Right lung (tissue), 5 donors: Measurements from ENCODE around the gene AMOTL2. TPM values are rescaled to one million over a fixed set of nuclear protein-coding genes. Genes with fewer than 3 reads are reported as not detected.

Source experiments
- DNase-seq, 2 donors: peaks; one replicate each; pipeline ENCODE4 v3.0.0-alpha.2; 2013
- polyA plus RNA-seq, 5 donors: library from polyadenylated mRNA; unstranded; fragments of 120-200 nt; gene quantifications; one replicate each; pipeline versions ENCODE4 v1.2.1 to v1.2.3, GENCODE V29; 2013; ENCODE audit warnings: inconsistent platforms in 1 of 5, low replicate concordance in 1 of 5; ENCODE audit not compliant: insufficient read length in 5 of 5, insufficient read depth in 1 of 5

AMOTL2 gene
- polyA plus RNA-seq, 5 donors = 25.8 to 48.8 (median 38.0) TPM

DNA sequence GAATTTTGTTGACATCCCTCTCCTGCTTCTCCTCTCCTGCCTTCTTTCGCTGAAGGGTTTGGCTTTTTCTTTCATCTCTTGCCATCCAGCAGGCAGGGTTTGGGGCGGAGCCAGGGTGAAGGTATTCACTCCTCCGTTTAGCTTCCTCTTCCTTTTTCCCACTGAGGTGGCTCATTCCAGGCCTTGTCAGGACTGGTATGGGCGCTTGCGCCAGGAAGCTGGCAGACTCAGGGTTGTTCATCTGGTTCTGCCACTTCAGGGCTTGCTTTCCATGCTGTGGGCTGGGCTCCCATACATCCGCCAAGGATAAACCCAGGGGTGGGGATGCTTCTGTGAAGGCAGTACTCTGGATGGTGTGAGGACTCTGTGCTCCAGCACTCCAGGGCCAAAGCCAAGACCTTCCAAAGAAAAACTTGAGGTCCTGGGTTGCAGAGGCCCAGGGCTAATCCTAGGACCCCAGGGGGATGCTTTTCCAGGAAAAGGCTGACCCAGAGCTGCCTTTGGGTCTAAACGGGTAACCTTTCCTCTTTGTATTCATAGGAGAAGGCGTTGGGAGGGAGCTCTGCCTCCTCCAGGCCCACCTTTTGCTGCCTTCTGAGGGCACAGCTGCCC is 7.7 kb upstream of the AMOTL2 start:
- DNase-seq = peak in 1 of 2 donors; percentile 72

DNA sequence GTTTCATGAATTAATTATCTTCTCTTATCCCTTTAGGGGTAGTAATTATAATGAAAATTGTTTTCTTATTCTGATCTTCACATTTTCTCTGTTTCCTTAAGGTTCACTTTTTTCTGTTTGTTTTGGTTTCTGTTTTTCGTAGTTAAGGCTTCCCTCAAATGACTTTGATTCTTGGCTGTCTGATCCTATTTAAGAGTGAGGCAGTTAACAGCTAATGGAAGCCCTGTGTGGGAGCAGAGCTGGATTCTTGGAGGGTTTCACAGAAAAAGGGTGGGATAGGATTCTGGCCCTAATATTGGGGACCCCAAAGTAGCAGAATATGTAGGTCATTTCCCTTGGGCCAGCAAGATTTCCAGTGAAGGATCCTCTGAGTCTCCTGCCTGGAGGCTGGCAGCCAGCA is 6.8 kb upstream of the AMOTL2 start:
- DNase-seq = no peak

DNA sequence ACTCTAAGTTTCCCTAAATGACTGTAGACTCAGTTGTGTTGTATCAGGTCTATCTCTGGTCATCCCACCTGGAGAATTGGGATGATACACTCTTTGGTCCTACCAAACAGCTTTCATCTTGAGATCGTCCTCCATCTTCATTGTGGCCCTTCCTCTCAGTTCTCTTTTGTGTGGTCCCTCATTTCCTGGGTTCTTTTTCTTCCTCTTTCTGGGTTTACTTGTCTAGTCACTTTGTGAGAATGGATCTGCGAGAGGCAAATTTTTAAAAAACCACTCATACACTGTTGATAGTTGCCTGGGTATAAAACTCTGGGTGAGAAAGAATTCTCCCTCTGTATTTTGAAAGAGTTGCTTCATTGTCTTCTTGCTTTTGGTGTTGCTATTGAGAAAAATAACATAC is 6.0 kb upstream of the AMOTL2 start:
- no peak for DNase-seq

DNA sequence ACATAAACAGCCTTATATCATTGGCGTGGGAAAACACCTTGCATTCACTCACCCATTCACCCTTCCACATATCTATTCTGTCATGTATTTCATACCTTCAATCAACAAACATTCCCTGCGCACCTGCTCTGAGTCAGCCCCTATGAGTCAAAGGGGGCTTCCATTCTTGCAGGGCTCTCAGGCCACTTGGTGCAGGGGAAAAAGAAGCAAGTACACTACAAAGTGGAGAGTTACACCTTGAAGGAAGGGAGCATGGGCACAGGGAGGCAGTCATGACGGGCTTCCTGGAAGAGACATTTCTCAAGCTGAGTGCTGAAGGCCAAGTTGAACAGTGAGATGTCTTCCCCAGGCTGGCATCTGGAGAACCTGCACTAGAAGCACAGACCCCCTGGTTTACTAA is 4.6 kb upstream of the AMOTL2 start:
- no peak for DNase-seq

DNA sequence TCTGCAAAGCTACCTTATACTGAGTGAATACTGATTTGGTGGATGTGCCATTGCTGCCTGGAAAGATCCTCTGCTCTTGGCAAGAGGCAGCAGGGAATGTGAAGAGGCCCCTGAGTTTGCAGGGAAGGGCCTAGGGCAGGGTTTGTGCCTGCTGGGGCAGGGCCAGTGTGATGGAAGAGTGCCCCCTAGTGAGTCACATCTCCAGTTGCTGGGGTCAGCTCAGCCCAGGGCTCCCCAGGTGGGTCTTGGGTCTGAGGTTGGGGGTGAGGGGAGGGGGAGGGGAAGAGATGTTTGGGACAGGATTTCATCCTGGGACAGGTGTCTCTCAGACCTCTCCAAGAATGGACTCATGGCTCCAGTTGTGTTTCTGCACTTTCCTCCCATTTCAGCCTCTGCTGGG is 4.1 kb upstream of the AMOTL2 start:
- no peak for DNase-seq

DNA sequence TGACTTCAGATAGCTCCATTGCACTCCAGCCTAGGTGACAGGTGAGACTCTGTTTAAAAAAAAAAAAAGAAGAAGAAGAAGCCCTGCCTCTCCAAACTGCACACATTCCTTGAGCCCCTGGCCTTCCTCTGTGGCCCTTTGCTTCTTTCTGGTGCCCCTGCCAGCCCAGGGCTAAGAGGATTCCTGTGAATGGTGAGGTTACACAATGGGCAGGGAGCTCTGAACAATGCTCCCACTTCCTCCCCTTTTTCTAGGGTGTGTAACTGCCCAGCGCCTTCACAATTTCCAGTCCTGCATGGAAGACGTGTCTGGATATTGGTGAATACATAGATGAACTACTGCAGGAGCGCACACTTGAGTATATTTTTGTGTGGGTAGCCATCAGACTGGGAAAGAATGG is 3.6 kb upstream of the AMOTL2 start:
- DNase-seq = no peak

DNA sequence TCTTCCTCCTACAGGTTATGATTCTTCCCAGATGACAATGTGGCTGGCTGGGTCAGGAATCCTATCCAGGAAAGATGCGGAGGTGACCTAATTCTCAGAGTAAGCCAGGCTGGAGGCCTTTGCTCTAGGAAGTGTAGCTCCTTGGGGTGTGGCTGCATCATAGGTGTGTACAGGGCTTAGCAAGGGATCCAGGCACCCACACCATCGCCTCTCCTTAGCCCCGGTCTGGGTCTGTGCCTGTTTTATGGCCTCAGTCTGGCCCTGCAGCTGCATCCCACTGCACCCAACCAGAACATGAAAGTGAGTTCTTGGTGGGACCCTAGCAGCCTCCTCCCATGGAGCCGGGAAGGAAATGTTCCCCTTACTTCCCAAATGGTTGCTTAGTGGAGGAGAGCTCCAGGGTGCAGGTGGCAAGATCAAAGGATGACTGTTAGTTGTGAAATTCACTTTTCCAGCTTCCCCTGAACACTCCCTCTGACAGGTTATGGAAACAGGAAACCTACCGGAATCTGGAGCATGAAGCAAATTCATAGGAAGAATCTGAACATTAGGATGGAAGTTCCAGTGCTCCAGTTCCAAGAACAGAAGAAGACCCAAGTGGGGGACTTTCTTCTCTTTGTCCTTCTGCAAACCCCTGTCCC is 2.7 kb upstream of the AMOTL2 start:
- no peak for DNase-seq

DNA sequence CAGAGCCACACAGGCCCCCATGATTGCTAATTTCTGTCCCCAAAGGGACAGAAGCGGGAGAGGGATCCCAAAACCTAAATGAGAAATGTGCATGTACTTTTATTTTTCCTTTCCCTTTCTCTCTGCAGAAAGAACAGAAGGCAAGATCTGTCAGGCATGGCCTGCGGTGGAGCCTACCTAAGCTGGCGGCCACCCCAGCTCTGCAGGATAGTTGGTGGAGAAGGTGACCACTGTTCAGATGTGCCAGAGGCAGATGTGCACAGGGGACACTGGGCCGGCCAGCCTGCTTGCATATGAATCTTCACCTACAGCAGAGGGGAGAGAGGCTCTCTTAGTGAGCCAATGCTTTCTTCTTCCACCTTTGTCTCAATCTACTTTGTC is 2.1 kb upstream of the AMOTL2 start:
- no peak for DNase-seq

DNA sequence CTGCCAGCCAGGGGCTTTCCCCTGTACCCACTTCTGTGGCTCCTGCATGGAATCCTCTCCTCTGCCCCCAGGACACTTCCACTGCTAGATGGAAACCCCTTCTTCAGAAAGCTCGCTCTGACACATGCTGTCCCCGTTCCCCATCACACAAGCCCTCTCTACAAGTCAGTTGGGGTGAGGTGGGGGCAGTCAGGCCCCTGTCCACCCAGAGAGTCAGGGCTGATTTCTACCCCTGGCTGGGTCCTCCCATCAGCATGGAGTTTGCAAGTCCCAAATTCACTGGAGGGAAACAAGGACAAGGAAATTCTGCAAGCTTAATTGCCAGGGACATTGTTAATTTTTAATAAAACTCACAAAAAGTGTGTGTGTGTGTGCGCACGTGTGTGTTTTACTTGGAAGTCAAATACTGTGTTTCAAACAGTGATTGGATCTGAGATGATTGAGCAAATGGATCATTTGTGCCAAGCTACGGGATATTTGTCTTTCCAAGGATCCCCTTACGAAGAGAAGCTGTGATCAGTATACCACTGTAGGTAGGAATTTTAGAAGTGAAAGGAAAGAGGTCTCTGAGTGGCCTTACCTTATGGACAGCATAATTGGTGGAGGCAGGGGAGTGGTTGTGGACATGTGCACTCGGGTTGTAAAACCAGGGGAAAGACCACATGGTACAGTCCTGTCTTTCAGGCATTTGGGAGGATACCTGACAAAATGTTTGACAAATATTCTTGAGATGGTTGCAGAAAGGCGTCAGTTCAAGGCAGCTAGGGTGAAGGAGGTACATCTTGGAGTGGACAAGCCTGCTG is 1.5 kb upstream of the AMOTL2 start:
- DNase-seq = no peak

DNA sequence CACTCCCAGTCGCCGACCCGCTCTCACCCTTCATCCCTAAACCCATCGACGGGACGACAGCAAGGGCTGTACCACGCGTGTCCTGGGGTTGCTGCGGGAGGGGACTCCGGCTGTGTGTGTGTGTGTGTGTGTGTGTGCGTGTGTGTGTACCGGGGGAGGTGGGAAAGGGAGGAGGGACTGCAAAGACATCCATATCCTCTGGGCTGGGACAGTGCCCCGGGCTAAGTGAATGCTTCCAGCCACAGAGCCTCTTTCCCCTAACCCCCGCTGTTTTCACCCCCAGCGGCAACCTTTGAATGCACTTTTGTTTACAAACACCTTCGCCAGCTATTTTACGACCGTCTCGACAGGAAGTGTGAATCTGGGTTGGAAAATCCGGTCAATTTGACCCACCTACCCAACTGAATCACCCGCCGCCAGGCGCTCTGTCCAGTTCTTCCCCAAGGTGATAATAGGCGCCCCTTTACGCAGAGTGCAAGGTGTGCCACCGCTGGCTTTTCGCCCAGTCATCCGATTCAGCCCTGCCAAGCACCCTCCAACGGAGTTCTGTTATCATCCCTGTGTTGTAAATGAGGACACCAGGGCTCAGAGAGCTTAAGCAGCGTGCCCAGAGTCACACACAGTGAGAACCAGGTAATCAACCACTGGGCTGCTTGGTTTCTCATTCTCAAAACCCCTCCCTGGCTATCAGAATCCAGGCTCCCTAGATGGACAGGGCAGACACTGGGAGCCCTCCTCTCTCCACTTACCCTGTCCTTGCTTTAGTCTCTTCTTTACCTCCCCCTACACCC is 739 bp upstream of the AMOTL2 start:
- DNase-seq = no peak

DNA sequence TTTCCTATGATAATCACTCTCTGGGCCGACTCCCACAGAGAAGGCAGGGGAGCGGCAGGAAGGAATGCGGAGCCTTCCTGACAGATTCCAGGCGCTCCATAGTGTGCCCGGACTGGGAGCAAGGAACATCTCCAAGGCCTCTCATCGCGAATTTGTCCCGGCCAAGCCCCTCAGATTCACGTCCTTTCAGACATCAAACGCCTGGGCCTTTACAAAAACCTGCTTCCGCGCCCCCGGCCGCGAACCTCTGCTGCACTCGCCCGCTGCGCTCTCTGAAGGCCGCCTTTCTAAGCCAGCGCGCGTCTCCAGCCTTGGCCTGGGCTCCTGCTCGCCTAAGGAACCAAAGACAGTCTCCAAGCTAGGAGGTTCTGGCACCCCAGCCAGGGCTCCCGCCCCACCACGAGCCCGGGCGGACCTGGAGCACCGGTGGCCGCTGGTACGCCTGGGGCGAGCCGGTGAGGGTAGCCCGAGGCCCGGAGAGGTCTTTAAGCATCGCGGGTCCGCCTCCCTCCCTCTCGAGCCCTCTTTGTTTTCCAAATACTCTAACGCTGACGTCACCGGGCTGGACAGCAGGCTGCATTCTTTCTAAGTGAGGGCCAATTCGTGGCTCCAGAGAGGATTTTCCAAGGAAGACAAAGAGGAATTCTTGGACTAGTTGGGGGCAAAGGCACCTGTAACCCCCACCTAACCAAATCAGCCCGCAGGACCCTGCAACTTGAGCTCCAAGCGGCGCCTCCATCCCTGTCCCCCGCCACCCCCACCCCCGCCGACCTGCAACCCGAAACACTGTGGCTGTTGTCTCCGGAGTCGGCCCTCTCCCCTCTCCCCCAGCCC is 759 bp downstream of the AMOTL2 start:
- DNase-seq = peak; percentile 90 to 91

DNA sequence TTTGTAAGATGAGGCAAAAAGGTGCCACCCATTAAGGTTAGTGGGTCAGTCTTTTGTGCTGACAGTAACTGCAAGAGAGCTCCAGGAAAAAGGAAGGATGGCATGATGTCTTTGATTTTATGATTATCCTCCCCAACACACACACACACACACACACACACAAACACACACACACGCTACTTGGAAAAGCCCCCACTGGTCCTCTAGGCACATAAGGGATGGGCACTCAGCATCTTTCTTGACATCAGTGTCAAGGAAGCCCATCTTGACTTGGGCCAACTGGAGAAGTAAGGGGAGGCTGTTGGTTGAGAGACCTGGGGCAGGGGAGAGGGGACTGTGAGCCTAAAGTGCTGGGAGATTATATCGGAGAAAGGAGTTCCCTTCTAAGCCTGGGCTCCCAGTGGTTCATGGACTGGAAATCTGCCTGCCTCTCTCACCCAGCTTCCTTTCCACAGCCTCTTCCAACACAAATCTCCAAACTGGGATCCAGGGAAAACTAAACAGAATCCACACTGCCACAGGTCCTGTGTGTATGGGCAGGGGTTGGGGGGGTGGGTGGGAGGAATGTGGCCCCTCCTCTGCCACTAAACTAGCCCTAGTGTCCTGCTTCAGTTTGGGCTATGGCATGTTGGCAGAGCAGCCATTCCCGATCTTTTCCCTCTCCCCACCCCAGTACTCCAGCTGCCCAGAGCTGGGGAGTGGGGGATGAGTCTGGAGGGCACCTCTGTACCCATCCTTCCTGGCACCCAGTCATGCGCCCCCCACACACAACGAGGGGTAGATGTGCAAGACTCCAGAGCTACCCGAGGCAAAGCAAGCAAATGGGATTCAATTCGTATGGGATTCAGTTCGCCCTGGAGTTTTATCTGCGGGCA is 1.6 kb downstream of the AMOTL2 start:
- no peak for DNase-seq

DNA sequence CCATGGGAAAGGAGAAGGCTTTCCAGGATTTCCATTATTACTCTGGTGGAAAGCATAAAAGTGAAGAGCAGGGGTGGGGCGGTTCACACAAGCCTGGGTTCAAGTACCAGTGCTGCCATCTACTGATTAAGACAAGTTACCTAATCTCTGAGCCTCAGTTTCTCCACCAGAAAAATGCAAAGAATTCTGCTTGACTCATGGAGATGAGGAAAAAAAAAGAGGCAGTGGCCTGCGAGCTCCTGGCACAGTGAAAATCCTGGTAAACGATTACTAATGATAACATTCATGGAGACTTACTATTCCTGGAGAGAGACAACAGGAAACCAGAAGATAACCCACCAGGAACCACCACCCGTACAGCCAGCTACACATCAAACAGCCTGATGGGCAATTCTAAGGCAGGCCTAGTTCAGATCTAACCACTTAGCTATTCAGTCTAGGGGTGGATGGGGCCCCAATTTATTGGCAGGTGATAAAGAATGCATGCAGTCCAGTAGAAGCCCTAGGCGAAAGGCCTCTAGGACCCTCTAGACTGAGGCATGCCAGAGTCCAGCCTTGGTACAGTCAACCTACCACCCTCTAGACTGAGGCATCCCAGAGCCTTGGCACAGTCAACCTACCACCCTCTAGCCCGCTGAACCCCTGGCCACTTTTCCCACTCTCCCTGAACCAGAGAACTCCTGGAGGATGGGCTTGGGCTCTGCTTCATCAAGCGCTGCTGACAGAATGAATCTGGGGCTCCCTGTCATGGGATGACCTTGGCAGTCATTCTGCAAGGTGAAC is 2.5 kb downstream of the AMOTL2 start:
- no peak for DNase-seq

DNA sequence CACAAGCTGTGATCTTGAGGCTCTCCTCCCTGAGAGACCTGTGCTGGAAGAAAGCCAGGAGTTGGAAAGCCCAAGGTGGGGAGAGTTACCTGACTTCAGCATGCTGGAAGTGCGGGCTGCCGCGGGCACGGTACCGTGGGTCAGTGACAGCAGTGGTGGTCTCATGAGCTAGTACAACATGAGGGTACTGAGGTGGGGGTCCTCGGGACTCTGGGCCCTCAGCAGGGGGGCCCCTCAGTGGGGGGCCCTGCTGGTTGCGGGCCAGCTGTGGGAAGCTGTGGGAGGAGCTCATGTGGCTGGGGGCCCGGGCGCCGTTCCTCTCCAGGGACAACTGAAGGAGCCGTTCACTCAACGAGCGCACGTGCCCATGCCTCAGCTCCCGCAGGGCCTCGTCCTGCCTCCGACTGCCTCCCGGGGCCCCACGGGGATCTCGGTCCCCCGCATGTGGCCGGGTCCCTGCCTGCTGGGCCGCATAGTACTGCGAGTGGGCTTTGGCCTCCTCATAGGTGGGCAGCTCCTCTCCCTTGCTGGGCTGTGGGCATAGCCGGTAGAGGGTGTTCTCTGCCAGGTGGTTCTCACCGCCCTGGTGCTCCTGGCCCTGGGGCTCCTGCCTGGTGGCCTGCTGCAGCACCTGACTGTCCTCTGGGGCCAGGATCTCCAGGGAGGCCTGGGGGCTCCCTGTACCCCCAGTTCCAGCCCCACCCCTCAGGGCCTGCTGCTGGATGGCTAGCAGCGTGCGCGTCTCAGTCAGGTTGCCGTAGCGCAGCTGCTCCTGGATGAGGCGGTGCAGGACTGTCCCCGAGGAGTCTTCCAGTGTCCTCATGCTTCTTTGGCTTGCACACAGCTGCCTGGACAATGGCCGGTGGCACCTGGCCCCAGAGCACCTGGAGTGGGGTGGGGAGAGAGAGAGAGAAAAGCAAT is 3.4 kb downstream of the AMOTL2 start:
- no peak for DNase-seq

DNA sequence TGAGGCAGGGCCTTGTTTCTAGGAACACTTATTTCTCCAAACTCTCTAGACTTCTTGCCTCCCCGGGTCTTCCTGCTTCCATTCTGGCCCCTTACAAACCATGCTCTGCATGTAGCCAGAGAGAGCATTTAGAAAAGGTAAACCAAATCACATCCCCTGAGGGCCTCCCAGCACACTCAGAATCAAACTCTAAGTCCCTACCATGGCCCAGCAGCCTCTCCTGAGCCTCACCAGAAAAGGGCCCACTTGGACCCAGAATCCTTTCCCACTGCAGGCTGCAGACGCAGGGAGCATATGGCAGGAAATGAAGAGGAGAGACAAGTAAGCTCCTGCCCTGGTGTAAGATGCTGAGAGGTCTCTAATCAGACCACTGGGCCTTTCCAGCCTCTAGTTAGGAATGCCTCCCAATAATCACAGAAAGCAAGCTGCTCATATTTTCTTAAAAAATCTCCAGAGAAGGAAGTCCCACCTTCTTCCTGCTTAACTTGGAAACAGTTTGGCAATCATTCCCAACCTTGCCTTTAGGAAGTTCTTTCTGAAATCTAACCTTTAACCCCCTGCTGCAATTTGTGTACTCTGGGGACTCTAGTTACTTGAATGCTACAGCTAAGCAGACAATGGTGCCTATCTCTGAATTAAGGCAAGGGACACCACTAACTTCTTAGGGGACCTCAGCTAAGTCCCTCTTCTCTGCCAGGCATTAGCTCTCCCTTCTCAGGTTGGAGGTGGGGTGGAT is 4.2 kb downstream of the AMOTL2 start:
- no peak for DNase-seq

DNA sequence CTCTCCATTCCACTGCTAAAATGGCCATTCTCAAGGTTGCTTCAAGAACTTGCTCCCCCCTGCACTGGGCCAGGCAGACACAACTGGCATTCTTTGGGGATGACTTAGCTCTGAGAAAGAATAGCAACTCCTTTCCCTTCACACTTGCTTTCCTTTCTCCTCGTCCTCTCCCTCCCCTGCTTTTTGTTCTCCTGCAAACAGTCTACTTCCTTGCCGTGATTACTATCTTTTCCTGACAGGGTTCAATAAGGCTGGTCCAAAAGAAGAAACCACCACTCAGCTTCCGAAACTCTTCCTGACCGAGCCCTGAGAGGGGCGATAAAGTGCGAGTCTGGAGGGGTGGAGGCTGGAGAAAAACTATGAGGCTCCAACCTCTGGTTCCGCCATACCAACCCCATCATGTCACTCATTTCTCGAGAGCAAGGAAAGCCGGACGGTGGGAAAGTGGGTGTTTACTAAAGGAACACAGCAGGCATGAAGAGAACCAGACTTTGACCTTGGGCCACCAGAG is 5.0 kb downstream of the AMOTL2 start:
- no peak for DNase-seq

DNA sequence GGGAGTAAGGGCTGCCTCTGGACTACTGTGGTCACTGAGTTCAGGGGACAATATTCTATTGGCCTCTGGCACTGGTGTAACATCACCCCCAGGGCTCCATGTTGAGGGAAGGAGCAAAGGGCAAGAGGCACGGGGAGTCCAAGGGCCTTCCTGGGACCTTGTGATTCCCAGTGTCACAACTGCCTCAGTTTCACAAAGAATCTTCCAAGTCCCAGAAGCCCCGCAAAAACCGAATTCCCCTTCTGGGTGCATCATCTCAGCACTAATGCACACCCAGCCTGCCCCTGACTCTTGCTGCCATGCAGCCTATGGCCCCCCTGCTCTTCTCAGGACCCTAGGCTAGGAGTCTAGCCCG is 5.5 kb downstream of the AMOTL2 start:
- no peak for DNase-seq
